Measurements from ENCODE around the gene ZCWPW1.
"Not testable (repeated sequence)": the region's sequence is repeated elsewhere in the genome, so short reads cannot be mapped to it uniquely, and the experiment has no call there.

The ZCWPW1 gene

DNA sequence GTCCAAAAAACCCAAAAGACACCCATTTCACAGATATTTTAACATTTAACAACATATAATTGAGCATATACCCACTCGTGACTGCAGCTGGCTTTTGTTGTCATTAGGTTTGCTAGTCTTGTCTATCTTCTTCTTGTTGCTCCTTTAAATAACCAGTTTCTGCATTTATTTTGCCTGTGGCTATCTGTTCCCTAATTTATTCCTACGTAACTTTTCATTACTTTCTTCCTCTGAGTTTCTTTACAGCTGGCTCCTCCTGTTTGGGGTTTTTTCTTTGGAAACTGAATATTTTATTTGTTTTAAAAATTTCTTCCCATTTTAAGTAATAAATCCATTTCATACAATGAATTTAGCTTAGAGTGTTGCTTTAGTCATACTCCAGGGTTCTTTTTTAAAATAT is 40.8 kb downstream of the ZCWPW1 start:
- Histone ChIP-seq H3K9me3 (ENCODE audit: insufficient read depth, low read depth, low read length) (peaks cover 2% of the 10 kb centered on the region), H3K36me3 (ENCODE audit: control insufficient read depth in 1 of 2, insufficient read depth in 2 of 2, low read length in 2 of 2) (no peaks in the 10 kb centered on the region), H4K12ac (ENCODE audit: low read depth, low read length) (no peak overlapping the region), H3K79me2 (ENCODE audit: control insufficient read depth, insufficient read depth, low read length, poor library complexity) (no peaks in the 10 kb centered on the region), H3K14ac (ENCODE audit: low read length) (no peak overlapping the region), H2BK120ac (ENCODE audit: insufficient read depth, low read length, poor library complexity) (no peak overlapping the region), H3K4me1 (ENCODE audit: control insufficient read depth in 1 of 2, insufficient read depth in 2 of 2, low read length in 2 of 2) (no peaks in the 10 kb centered on the region), H3K27me3 (ENCODE audit: insufficient read depth, low read length) (no peaks in the 10 kb centered on the region), H3K9ac (ENCODE audit: low read length) (no peak overlapping the region), H3K18ac (ENCODE audit: low read length) (no peak overlapping the region), H3K79me1 (ENCODE audit: low read length) (no peaks in the 10 kb centered on the region), H3K4me3 (ENCODE audit: low read depth, low read length) (no peak overlapping the region), H3K23ac (ENCODE audit: low read length) (no peak overlapping the region), H3K27ac (ENCODE audit: low read depth, low read length) (no peak overlapping the region), H4K91ac (ENCODE audit: low read depth, low read length) (no peak overlapping the region), H2BK12ac (ENCODE audit: low read length) (no peak overlapping the region), H2BK5ac (ENCODE audit: low read depth, low read length, poor library complexity) (no peak overlapping the region), H2AK5ac (ENCODE audit: low read length) (no peak overlapping the region), H3K4ac (ENCODE audit: low read depth, low read length) (no peak overlapping the region), H2AFZ (ENCODE audit: insufficient read depth, low read length, poor library complexity) (no peak overlapping the region), H3K4me2 (ENCODE audit: low read length) (no peak overlapping the region), H4K8ac (ENCODE audit: low read depth, low read length) (no peak overlapping the region)
- no peak for DNase-seq
- WGBS (ENCODE audit: extremely low coverage, insufficient coverage, insufficient read length) = no CpG with 5 or more reads among the region's 2 CpGs

DNA sequence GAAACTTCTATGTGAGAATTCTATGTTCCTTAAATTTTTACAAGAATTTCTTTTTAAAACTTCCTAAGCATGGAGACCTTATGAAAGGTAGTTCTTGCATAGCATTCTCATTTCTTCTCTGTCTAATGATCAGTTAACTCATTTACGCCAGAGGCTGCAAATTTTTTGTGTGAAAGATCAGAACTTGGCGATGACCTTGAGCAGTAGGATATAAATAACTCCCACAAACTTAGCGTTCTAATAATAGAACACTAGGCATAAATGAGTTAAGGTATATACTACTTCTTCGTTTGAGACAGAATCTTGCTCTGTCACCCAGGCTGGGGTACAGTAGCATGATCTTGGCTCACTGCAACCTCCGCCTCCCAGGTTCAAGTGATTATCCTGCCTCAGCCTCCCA is 41.6 kb downstream of the ZCWPW1 start:
- H3K79me1 ChIP-seq (ENCODE audit: low read length) = no peaks in the 10 kb centered on the region
- no peak overlapping the region for H3K4me2 ChIP-seq (ENCODE audit: low read length)
- H3K27ac ChIP-seq (ENCODE audit: low read depth, low read length) = no peak overlapping the region
- H2BK12ac ChIP-seq (ENCODE audit: low read length) = no peak overlapping the region
- H3K18ac ChIP-seq (ENCODE audit: low read length) = no peak overlapping the region
- H3K9ac ChIP-seq (ENCODE audit: low read length) = no peak overlapping the region
- H3K9me3 ChIP-seq (ENCODE audit: insufficient read depth, low read depth, low read length) = no peaks in the 10 kb centered on the region
- no peak overlapping the region for H2BK5ac ChIP-seq (ENCODE audit: low read depth, low read length, poor library complexity)
- no peak overlapping the region for H3K14ac ChIP-seq (ENCODE audit: low read length)
- no peak overlapping the region for H2AK5ac ChIP-seq (ENCODE audit: low read length)
- H4K8ac ChIP-seq (ENCODE audit: low read depth, low read length) = no peak overlapping the region
- H3K27me3 ChIP-seq (ENCODE audit: insufficient read depth, low read length) = no peaks in the 10 kb centered on the region
- H3K4me1 ChIP-seq (ENCODE audit: control insufficient read depth in 1 of 2, insufficient read depth in 2 of 2, low read length in 2 of 2) = no peaks in the 10 kb centered on the region
- no peak overlapping the region for H4K91ac ChIP-seq (ENCODE audit: low read depth, low read length)
- no peak overlapping the region for H3K23ac ChIP-seq (ENCODE audit: low read length)
- no peak overlapping the region for H2BK120ac ChIP-seq (ENCODE audit: insufficient read depth, low read length, poor library complexity)
- no peaks in the 10 kb centered on the region for H3K79me2 ChIP-seq (ENCODE audit: control insufficient read depth, insufficient read depth, low read length, poor library complexity)
- H3K4me3 ChIP-seq (ENCODE audit: low read depth, low read length) = no peak overlapping the region
- no CpG with 5 or more reads among the region's 5 CpGs for WGBS (ENCODE audit: extremely low coverage, insufficient coverage, insufficient read length)
- no peak for DNase-seq
- no peaks in the 10 kb centered on the region for H3K36me3 ChIP-seq (ENCODE audit: control insufficient read depth in 1 of 2, insufficient read depth in 2 of 2, low read length in 2 of 2)
- no peak overlapping the region for H3K4ac ChIP-seq (ENCODE audit: low read depth, low read length)
- no peak overlapping the region for H2AFZ ChIP-seq (ENCODE audit: insufficient read depth, low read length, poor library complexity)
- no peak overlapping the region for H4K12ac ChIP-seq (ENCODE audit: low read depth, low read length)

DNA sequence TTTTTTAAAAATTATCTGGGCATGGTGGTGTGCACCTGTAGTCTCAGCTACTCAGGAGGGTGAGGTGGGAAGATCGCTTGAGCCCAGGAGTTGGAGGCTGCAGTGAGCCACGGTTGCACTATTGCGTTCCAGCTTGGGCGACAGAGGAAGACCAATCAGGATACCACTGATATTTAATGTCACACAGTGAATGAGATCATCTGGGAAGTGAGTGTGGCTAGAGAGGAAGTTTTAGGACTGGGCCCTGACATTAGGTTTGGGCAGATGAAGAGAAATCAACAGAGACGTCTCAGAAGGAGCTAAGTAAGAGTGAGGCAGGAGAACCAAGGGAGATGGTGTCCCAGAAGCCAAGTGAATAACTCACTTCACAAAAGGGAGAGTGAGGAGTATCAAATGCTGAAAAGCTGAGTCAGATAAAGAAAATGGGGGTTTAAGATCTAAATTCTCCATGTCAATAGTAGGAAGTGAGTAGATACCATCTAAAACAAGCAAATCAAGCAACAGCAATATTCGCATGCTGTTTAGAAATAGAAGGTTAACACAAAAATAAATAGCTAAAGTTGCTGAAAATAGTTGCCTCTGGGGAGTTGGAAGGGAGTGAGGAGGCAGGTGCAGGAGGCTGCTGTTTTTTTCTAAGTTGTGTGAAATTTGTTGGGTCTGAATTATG is 43.7 kb downstream of the ZCWPW1 start:
- Histone ChIP-seq H4K8ac (ENCODE audit: low read depth, low read length) (no peak overlapping the region), H2BK5ac (ENCODE audit: low read depth, low read length, poor library complexity) (no peak overlapping the region), H3K4ac (ENCODE audit: low read depth, low read length) (no peak overlapping the region), H3K36me3 (ENCODE audit: control insufficient read depth in 1 of 2, insufficient read depth in 2 of 2, low read length in 2 of 2) (no peaks in the 10 kb centered on the region), H3K4me3 (ENCODE audit: low read depth, low read length) (no peak overlapping the region), H3K79me2 (ENCODE audit: control insufficient read depth, insufficient read depth, low read length, poor library complexity) (no peaks in the 10 kb centered on the region), H3K79me1 (ENCODE audit: low read length) (no peaks in the 10 kb centered on the region), H2AK5ac (ENCODE audit: low read length) (no peak overlapping the region), H3K9me3 (ENCODE audit: insufficient read depth, low read depth, low read length) (no peaks in the 10 kb centered on the region), H3K14ac (ENCODE audit: low read length) (no peak overlapping the region), H4K12ac (ENCODE audit: low read depth, low read length) (no peak overlapping the region), H2AFZ (ENCODE audit: insufficient read depth, low read length, poor library complexity) (no peak overlapping the region), H3K4me2 (ENCODE audit: low read length) (no peak overlapping the region), H2BK12ac (ENCODE audit: low read length) (no peak overlapping the region), H3K27me3 (ENCODE audit: insufficient read depth, low read length) (no peaks in the 10 kb centered on the region), H2BK120ac (ENCODE audit: insufficient read depth, low read length, poor library complexity) (no peak overlapping the region), H3K23ac (ENCODE audit: low read length) (no peak overlapping the region), H3K4me1 (ENCODE audit: control insufficient read depth in 1 of 2, insufficient read depth in 2 of 2, low read length in 2 of 2) (no peaks in the 10 kb centered on the region), H3K9ac (ENCODE audit: low read length) (no peak overlapping the region), H3K18ac (ENCODE audit: low read length) (no peak overlapping the region), H4K91ac (ENCODE audit: low read depth, low read length) (no peak overlapping the region), H3K27ac (ENCODE audit: low read depth, low read length) (no peak overlapping the region)
- WGBS (ENCODE audit: extremely low coverage, insufficient coverage, insufficient read length) = no CpG with 5 or more reads among the region's 6 CpGs
- DNase-seq = no peak

DNA sequence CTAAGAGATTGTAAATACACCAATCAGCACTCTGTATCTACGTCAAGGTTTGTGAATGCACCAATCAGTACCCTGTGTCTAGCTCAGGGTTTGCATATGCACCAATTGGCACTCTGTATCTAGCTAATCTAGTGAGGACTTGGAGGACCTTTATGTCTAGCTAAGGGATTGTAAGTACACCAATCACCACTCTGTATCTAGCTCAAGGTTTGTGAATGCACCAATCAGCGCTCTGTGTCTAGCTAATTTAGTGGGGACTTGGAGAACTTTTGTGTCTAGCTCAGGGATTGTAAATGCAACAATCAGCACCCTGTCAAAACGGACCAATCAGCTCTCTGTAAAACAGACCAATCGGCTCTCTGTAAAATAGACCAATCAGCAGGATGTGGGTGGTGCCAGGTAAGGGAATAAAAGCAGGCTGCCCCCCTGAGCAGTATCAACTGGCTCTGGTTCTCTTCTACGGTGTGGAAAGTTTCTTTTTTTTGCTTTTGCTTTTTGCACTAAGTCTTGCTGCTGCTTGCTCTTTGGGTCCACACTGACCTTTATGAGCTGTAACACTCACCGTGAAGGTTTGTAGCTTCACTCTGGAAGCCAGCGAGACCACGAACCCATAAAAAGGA is 46.2 kb downstream of the ZCWPW1 start:
- not testable (repeated sequence) for H3K23ac ChIP-seq (ENCODE audit: low read length); H3K36me3 ChIP-seq (ENCODE audit: control insufficient read depth in 1 of 2, insufficient read depth in 2 of 2, low read length in 2 of 2); H3K79me1 ChIP-seq (ENCODE audit: low read length); H2BK12ac ChIP-seq (ENCODE audit: low read length); H2BK5ac ChIP-seq (ENCODE audit: low read depth, low read length, poor library complexity); H2AK5ac ChIP-seq (ENCODE audit: low read length); H3K27me3 ChIP-seq (ENCODE audit: insufficient read depth, low read length); H4K91ac ChIP-seq (ENCODE audit: low read depth, low read length); H4K8ac ChIP-seq (ENCODE audit: low read depth, low read length); H3K4me2 ChIP-seq (ENCODE audit: low read length); H3K9me3 ChIP-seq (ENCODE audit: insufficient read depth, low read depth, low read length); H2AFZ ChIP-seq (ENCODE audit: insufficient read depth, low read length, poor library complexity); H3K27ac ChIP-seq (ENCODE audit: low read depth, low read length); H3K4me1 ChIP-seq (ENCODE audit: control insufficient read depth in 1 of 2, insufficient read depth in 2 of 2, low read length in 2 of 2); H3K18ac ChIP-seq (ENCODE audit: low read length); H3K4ac ChIP-seq (ENCODE audit: low read depth, low read length); H3K9ac ChIP-seq (ENCODE audit: low read length); H3K4me3 ChIP-seq (ENCODE audit: low read depth, low read length); H3K79me2 ChIP-seq (ENCODE audit: control insufficient read depth, insufficient read depth, low read length, poor library complexity); H4K12ac ChIP-seq (ENCODE audit: low read depth, low read length); H2BK120ac ChIP-seq (ENCODE audit: insufficient read depth, low read length, poor library complexity); H3K14ac ChIP-seq (ENCODE audit: low read length); DNase-seq
- no CpG with 5 or more reads among the region's 8 CpGs for WGBS (ENCODE audit: extremely low coverage, insufficient coverage, insufficient read length)

Data from trophoblast cell (in vitro differentiated cells and primary cell).